A673 (cell line): ENCODE data around the gene BCL7A.

Experiments used
- CTCF ChIP-seq: fragments of 300-800, 200-600 bp; sonication (generic); conservative IDR thresholded peaks from 2 replicates; pipeline ENCODE4 v1.5.1; 2017; ENCODE audit warnings: low read depth, mild to moderate bottlenecking, antibody characterized with exemption, low read length, moderate library complexity, mixed read lengths
- EZH2 ChIP-seq: fragments of 200-600 bp; sonication (generic); IDR thresholded peaks from 2 replicates; pipeline ENCODE4 v1.6.1; 2017; ENCODE audit warnings: borderline replicate concordance, low read depth, mild to moderate bottlenecking, mixed read lengths, antibody characterized with exemption, low read length; ENCODE audit not compliant: poor library complexity, severe bottlenecking

DNA sequence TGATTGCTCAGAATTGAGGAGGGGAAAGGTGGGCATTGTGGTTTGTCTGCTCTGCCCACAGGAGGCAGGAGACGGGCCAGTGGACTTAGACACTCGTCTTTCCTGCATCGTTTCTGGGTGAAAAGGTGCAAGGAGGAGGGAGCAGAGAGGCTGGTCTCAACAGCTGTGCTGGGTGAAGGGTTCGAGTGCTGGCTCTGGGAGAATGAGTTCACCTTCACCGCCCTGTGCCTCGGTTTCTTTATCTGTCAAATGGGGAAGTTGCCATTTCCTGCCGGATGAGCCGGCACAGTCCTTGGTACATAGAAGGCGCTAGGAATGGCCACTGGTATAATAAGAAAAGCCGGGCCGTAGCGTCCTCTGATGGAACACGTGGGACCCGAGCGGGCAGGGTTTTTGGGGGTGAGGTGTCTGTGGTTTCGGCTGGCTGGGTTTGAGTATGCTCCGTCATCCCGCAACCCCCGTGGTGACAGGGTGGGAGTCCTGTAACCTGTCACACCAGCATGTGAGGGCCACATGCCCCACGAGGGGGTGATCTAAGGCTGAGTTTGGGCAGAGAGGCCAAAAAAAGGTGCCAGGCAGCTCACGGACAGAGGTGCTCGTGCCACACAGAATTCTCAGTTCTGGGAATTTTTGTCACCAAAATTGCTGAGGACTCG, 7.3 kb downstream of the BCL7A start:
- TF ChIP-seq EZH2 (no peak), CTCF (no peak)
